K562 (cell line): ENCODE results near the gene POLD3. TPM values are rescaled to one million over a fixed set of nuclear protein-coding genes. Genes with fewer than 3 reads are reported as not detected.

Experiments used
- ATAC-seq: fragments of 200-7000 bp; cut with Tn5 transposase; 3 replicates; pipeline ENCODE4 v1.9.1; 2020; ENCODE audit warnings: moderate library complexity
- BruUV-seq: library from RNA; stranded (reverse); fragments of 400-500 nt; replicated peaks from 2 replicates; lab custom pipeline; 2021; lab: Mats Ljungman, UMichigan
- CTCF ChIA-PET: fragments of 300-600 bp; formaldehyde crosslinking; extraction: SDS; loops from one replicate; lab custom pipeline; 2021; ENCODE audit warnings: low intra/inter-chr PET ratio; lab: Yijun Ruan, JAX
- POLR2A ChIA-PET: fragments of 300-600, 350-650 bp; sonication (Branson Sonifier 250); formaldehyde crosslinking; extraction: SDS; loops from one replicate; lab custom pipeline; 2021; ENCODE audit warnings: antibody characterized with exemption, inconsistent platforms; lab: Yijun Ruan, JAX
- DNase-seq, 4 experiments: peaks; one replicate each; pipeline versions ENCODE4 v3.0.0 to v3.0.0-alpha.2; 2011 to 2018; ENCODE audit warnings: low spot score in 3 of 4, mixed read lengths in 3 of 4; ENCODE audit errors: extremely low read depth in 1 of 4
- FAIRE-seq: peaks from 2 replicates; lab custom pipeline; 2011; peaks lifted over from hg19 to GRCh38; lab: Jason Lieb, UNC
- H2AFZ ChIP-seq: 2 replicates; pipeline ENCODE4 v1.6.0; 2011; ENCODE audit warnings: low read depth, low read length, control low read depth, inconsistent platforms
- H3K27ac ChIP-seq: fragments of 200-600 bp; 3 replicates; pipeline ENCODE4 v1.8.0; 2011; ENCODE audit warnings: low read depth, mild to moderate bottlenecking, control low read depth, inconsistent platforms, low read length, moderate library complexity, mixed read lengths; ENCODE audit errors: extremely low read depth
- H3K27me3 ChIP-seq, 2 experiments: fragments of 300-600 bp in 1 of 2; 2 replicates in 1 of 2; 3 replicates in 1 of 2; pipeline versions ENCODE4 v1.6.0 to v1.8.0; 2011; ENCODE audit warnings: inconsistent platforms in 2 of 2, low read length in 2 of 2, mild to moderate bottlenecking in 1 of 2, mixed read lengths in 1 of 2, moderate library complexity in 1 of 2; ENCODE audit not compliant: control insufficient read depth in 2 of 2, insufficient read depth in 2 of 2
- H3K36me3 ChIP-seq: fragments of 300-600 bp; 3 replicates; pipeline ENCODE4 v1.8.0; 2011; ENCODE audit warnings: mild to moderate bottlenecking, low read length, inconsistent platforms; ENCODE audit not compliant: control insufficient read depth, insufficient read depth
- H3K4me1 ChIP-seq, 2 experiments: fragments of 200-600 bp in 1 of 2; replicated peaks in 1 of 2; 2 replicates in 1 of 2; 3 replicates in 1 of 2; pipeline versions ENCODE4 v1.5.1 to v1.8.0; 2011; ENCODE audit warnings: inconsistent platforms in 2 of 2, low read length in 2 of 2, mild to moderate bottlenecking in 1 of 2, mixed read lengths in 1 of 2, moderate library complexity in 1 of 2; ENCODE audit not compliant: control insufficient read depth in 2 of 2, insufficient read depth in 2 of 2
- H3K4me2 ChIP-seq: 2 replicates; pipeline ENCODE4 v1.6.1; 2011; ENCODE audit warnings: low read length, control low read depth, inconsistent platforms, mixed read lengths; ENCODE audit not compliant: insufficient read depth
- H3K4me3 ChIP-seq: fragments of 200-600 bp; sonication (generic), shearing (Covaris generic); 2 replicates; pipeline ENCODE4 v1.5.1; 2016; ENCODE audit warnings: control low read depth, inconsistent platforms
- H3K79me2 ChIP-seq: fragments of 200-600 bp; 3 replicates; pipeline ENCODE4 v1.8.0; 2011; ENCODE audit warnings: low read length, inconsistent platforms; ENCODE audit not compliant: control insufficient read depth, insufficient read depth
- H3K9ac ChIP-seq, 2 experiments: 2 replicates each; pipeline versions ENCODE4 v1.6.0 to v1.6.1; 2011; ENCODE audit warnings: low read depth in 2 of 2, low read length in 2 of 2, control low read depth in 1 of 2, inconsistent platforms in 1 of 2, mild to moderate bottlenecking in 1 of 2, mixed read lengths in 1 of 2; ENCODE audit not compliant: insufficient read depth in 1 of 2
- H3K9me1 ChIP-seq: one replicate; pipeline ENCODE4 v1.6.0; 2011; ENCODE audit warnings: inconsistent platforms, mild to moderate bottlenecking, low read length, moderate library complexity; ENCODE audit not compliant: control insufficient read depth, insufficient read depth
- H3K9me3 ChIP-seq: replicated peaks from 2 replicates; pipeline ENCODE4 v1.5.1; 2011; ENCODE audit warnings: low read depth, low read length, inconsistent platforms; ENCODE audit not compliant: control insufficient read depth, insufficient read depth
- H4K20me1 ChIP-seq: replicated peaks from 2 replicates; pipeline ENCODE4 v1.6.1; 2011; ENCODE audit warnings: low read length, inconsistent platforms, mixed read lengths; ENCODE audit not compliant: control insufficient read depth, insufficient read depth
- CTCF ChIP-seq, 3 experiments: IDR thresholded peaks in 2 of 3; conservative IDR thresholded peaks in 1 of 3; 2 replicates each; pipeline ENCODE4 v1.5.1; 2011 to 2012; ENCODE audit warnings: low read length in 3 of 3, mild to moderate bottlenecking in 3 of 3, control low read depth in 2 of 3, improper control_type of control experiment in 1 of 3, inconsistent platforms in 1 of 3, low read depth in 1 of 3, mixed read lengths in 1 of 3, moderate library complexity in 1 of 3; ENCODE audit not compliant: insufficient read depth in 2 of 3
- DIDO1 ChIP-seq: fragments of 450-650 bp; IDR thresholded peaks from 2 replicates; pipeline ENCODE4 v1.6.1; 2016; ENCODE audit warnings: low read depth, missing biosample characterization, missing genetic modification characterization
- SMAD3 ChIP-seq: fragments of 450-650 bp; formaldehyde crosslinking; conservative IDR thresholded peaks from 2 replicates; pipeline ENCODE4 v1.4.0; 2020; ENCODE audit warnings: mild to moderate bottlenecking
- WGBS: fragments of 100-300 bp; shearing (Covaris generic); methylation state at CpG from one replicate; pipeline ENCODE4 v1.1.6; 2016; ENCODE audit warnings: low coverage, mixed read lengths; ENCODE audit not compliant: insufficient coverage; ENCODE audit errors: missing lambda C conversion rate; 5-methylcytosine and 5-hydroxymethylcytosine counted together
- in situ Hi-C: fragments of 300-500 bp; cut with MboI; formaldehyde crosslinking; loops from 4 replicates; pipeline ENCODE4 v1.15.0; 2018; ENCODE audit warnings: inconsistent platforms, mixed read lengths
- intact Hi-C: fragments of 100-400 bp; cut with micrococcal nuclease; formaldehyde crosslinking; loops from 2 replicates; pipeline ENCODE4 v1.14.2; 2022
- polyA plus RNA-seq, 8 experiments: library from polyadenylated mRNA; depleted of rRNA in 4 of 8; stranded (reverse) in 5 of 8; unstranded in 3 of 8; fragments of >200 nt; fragmentation: Nextera tagmentation in 2 of 8; fragmentation: Illumina TruSeq in 1 of 8; extraction: Ambion mirVana in 2 of 8; extraction: Trizol in 1 of 8; gene quantifications; 2 replicates each; pipeline versions ENCODE4 v1.2.1 to v1.2.3, GENCODE V29; 2011 to 2014; ENCODE audit warnings: inconsistent platforms in 1 of 8, missing spikeins in 1 of 8
- total RNA-seq, 7 experiments: library from RNA; depleted of rRNA in 6 of 7; stranded (reverse); fragments of >200 nt in 6 of 7; fragmentation: Illumina TruSeq in 2 of 7; extraction: Trizol in 2 of 7; gene quantifications; 2 replicates each; pipeline versions ENCODE4 v1.2.1 to v1.2.3, GENCODE V29; 2011 to 2021; ENCODE audit warnings: low replicate concordance in 1 of 7
- TF ChIP-seq, protein P1 (sequence below): fragments of 250-450 bp; sonication (Bioruptor Pico); IDR thresholded peaks from 2 replicates; pipeline ENCODE4 v1.5.0; 2021; ENCODE audit warnings: mild to moderate bottlenecking, borderline replicate concordance
- TF ChIP-seq, protein P2 (sequence below), 2 experiments: fragments of 450-650 bp in 1 of 2; IDR thresholded peaks; 2 replicates each; pipeline ENCODE4 v1.6.1; 2011 to 2017; ENCODE audit warnings: low read depth in 2 of 2, antibody characterized with exemption in 1 of 2, borderline replicate concordance in 1 of 2, low read length in 1 of 2, mild to moderate bottlenecking in 1 of 2, mixed read lengths in 1 of 2; ENCODE audit not compliant: control insufficient read depth in 1 of 2
- TF ChIP-seq, protein P3 (sequence below): sonication (generic); formaldehyde crosslinking; IDR thresholded peaks from 2 replicates; pipeline ENCODE4 v1.8.0; 2022; ENCODE audit warnings: mild to moderate bottlenecking, missing genetic modification reagents

The POLD3 gene
- total and polyA plus RNA-seq, 9 of the 15 experiments (the other 6 are each of a cell fraction or from before 2014, with no cell fraction given), result 10.6 to 40.1 (median 24.6) TPM

DNA sequence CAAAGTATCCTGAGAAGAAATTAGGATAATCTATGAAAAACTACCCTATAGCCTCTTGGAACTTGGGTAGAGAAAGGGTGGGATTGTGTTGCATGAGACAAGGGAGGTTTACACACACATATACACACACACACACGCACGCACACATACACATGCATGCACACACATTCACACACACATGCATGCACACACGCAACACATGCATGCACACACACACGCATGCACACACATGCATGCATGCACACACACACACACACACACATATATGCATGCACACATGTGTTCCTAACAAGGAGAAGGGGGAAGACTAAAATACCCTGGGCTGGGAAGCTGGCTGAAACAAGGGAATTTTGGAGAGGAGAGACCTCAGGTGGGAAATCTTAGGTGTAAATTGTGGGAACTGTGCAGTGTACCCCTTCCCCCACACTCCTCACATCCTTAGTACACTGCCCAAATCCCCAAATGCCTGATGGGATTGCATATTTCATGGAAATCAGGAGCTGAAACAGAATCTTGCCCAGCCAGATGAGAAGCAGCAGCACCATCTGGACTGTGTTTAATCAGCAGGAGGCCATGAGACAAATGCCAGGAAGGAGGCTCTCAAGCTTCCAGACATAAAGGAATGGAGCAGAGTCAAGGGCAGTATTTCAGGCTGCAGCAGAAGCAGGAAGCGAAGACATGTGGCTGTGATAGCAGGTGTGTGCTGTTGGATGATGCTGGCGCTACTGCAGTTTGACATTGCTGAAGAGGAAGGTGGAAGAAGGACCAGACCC is 14.6 kb upstream of the POLD3 start:
- FAIRE-seq, result no peak
- ChIA-PET POLR2A (interaction anchor here (0.6 to 1.2 kb wide), 3 partner anchors 10 to 628 kb away, joined by 3 to 4 read pairs (median 3); no protein-coding TSS in a partner anchor), CTCF (interaction anchor here (0.7 kb wide), 1 partner anchor 23 kb away, joined by 3 read pairs; no protein-coding TSS in a partner anchor)
- Histone ChIP-seq H3K9ac (no peak overlapping the region), H2AFZ (no peak overlapping the region), H3K4me3 (no peak overlapping the region), H3K79me2 (no peaks in the 10 kb centered on the region), H4K20me1 (no peaks in the 10 kb centered on the region), H3K27me3 (peaks cover 16 to 31% of the 10 kb centered on the region in 2 experiments), H3K9me3 (no peaks in the 10 kb centered on the region), H3K4me2 (no peak overlapping the region), H3K27ac (no peak overlapping the region), H3K4me1 (no peaks in the 10 kb centered on the region; a peak in 1 of 5 replicates), H3K36me3 (no peaks in the 10 kb centered on the region), H3K9me1 (no peaks in the 10 kb centered on the region)
- no peak for DNase-seq
- in situ Hi-C loops, result no loop called here
- TF ChIP-seq, protein P1, sequence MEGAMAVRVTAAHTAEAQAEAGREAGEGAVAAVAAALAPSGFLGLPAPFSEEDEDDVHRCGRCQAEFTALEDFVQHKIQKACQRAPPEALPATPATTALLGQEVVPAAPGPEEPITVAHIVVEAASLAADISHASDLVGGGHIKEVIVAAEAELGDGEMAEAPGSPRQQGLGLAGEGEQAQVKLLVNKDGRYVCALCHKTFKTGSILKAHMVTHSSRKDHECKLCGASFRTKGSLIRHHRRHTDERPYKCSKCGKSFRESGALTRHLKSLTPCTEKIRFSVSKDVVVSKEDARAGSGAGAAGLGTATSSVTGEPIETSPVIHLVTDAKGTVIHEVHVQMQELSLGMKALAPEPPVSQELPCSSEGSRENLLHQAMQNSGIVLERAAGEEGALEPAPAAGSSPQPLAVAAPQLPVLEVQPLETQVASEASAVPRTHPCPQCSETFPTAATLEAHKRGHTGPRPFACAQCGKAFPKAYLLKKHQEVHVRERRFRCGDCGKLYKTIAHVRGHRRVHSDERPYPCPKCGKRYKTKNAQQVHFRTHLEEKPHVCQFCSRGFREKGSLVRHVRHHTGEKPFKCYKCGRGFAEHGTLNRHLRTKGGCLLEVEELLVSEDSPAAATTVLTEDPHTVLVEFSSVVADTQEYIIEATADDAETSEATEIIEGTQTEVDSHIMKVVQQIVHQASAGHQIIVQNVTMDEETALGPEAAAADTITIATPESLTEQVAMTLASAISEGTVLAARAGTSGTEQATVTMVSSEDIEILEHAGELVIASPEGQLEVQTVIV (CRISPR knock-in tag), result no peak
- TF ChIP-seq SMAD3 (CRISPR knock-in tag) (no peak), DIDO1 (tag) (no peak), CTCF (IDR thresholded peaks at IDR 0.05 in 2 of 3, conservative IDR thresholded peaks at IDR 0.05 in 1 of 3; ENCODE audit: insufficient read depth in 2 of 3, low read depth in 1 of 3, low read length in 3 of 3) (no peak)
- TF ChIP-seq, protein P2, sequence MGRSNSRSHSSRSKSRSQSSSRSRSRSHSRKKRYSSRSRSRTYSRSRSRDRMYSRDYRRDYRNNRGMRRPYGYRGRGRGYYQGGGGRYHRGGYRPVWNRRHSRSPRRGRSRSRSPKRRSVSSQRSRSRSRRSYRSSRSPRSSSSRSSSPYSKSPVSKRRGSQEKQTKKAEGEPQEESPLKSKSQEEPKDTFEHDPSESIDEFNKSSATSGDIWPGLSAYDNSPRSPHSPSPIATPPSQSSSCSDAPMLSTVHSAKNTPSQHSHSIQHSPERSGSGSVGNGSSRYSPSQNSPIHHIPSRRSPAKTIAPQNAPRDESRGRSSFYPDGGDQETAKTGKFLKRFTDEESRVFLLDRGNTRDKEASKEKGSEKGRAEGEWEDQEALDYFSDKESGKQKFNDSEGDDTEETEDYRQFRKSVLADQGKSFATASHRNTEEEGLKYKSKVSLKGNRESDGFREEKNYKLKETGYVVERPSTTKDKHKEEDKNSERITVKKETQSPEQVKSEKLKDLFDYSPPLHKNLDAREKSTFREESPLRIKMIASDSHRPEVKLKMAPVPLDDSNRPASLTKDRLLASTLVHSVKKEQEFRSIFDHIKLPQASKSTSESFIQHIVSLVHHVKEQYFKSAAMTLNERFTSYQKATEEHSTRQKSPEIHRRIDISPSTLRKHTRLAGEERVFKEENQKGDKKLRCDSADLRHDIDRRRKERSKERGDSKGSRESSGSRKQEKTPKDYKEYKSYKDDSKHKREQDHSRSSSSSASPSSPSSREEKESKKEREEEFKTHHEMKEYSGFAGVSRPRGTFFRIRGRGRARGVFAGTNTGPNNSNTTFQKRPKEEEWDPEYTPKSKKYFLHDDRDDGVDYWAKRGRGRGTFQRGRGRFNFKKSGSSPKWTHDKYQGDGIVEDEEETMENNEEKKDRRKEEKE (IDR thresholded peaks at IDR 0.05; ENCODE audit: borderline replicate concordance in 1 of 2, control insufficient read depth in 1 of 2, low read depth in 2 of 2, low read length in 1 of 2), result no peak
- TF ChIP-seq, protein P3, sequence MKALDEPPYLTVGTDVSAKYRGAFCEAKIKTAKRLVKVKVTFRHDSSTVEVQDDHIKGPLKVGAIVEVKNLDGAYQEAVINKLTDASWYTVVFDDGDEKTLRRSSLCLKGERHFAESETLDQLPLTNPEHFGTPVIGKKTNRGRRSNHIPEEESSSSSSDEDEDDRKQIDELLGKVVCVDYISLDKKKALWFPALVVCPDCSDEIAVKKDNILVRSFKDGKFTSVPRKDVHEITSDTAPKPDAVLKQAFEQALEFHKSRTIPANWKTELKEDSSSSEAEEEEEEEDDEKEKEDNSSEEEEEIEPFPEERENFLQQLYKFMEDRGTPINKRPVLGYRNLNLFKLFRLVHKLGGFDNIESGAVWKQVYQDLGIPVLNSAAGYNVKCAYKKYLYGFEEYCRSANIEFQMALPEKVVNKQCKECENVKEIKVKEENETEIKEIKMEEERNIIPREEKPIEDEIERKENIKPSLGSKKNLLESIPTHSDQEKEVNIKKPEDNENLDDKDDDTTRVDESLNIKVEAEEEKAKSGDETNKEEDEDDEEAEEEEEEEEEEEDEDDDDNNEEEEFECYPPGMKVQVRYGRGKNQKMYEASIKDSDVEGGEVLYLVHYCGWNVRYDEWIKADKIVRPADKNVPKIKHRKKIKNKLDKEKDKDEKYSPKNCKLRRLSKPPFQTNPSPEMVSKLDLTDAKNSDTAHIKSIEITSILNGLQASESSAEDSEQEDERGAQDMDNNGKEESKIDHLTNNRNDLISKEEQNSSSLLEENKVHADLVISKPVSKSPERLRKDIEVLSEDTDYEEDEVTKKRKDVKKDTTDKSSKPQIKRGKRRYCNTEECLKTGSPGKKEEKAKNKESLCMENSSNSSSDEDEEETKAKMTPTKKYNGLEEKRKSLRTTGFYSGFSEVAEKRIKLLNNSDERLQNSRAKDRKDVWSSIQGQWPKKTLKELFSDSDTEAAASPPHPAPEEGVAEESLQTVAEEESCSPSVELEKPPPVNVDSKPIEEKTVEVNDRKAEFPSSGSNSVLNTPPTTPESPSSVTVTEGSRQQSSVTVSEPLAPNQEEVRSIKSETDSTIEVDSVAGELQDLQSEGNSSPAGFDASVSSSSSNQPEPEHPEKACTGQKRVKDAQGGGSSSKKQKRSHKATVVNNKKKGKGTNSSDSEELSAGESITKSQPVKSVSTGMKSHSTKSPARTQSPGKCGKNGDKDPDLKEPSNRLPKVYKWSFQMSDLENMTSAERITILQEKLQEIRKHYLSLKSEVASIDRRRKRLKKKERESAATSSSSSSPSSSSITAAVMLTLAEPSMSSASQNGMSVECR (CRISPR knock-in tag), result no peak
- intact Hi-C loops, result no loop called here
- no peak for ATAC-seq
- no TSS peak for BruUV-seq
- under 1% methylated on average over 6 of the region's 6 CpGs for WGBS
